T-helper 22 cell (primary cell): Measurements from ENCODE around the gene SBF2.
"Not testable (repeated sequence)": the region's sequence is repeated elsewhere in the genome, so short reads cannot be mapped to it uniquely, and the experiment has no call there.

ENCODE experiments used
- DNase-seq: peaks from one replicate; pipeline ENCODE4 v3.0.0-alpha.2; 2020; ENCODE audit warnings: low read depth

SBF2 gene

GRCh38 chr11:10298342-10298741 lies 4.3 kb upstream of the SBF2 start:
- DNase-seq, result no peak

GRCh38 chr11:10295064-10295901 lies 1.3 kb upstream of the SBF2 start:
- no peak for DNase-seq

GRCh38 chr11:10294290-10294953 lies 403 bp upstream of the SBF2 start:
- DNase-seq, result no peak

DNA sequence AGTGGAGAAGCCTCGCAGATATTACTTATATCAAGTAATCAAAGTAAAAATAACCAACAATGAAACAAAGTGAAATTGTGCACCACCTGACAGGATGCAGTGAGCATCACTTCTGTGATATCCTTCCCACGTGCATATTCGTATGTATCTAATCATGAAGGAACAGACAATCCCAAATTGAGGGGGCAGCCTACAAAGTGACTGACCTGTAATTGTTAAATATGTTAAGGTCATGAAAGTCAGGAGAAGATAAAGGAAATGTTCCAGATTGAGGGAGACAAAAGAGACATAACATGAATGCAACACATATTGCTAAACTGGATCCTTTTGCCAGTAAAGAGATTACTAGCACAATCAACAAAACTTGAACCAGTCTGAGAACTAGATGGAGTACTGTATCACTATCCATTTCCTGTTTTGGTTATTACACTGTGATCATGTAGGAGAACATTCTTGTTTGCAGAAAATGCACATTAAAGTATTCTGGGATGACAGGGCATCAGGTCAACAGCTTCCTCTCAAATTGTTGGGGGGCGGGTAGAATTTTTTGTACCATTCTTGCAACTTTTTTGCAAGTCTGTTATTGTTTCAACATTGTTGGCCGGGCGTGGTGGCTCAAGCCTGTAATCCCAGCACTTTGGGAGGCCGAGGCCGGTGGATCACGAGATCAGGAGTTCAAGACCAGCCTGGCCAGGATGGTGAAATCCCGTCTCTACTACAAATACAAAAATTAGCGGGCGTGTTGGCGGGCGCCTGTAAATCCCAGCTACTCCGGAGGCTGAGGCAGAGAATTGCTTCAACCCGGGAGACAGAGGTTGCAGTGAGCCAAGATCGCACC lies 2.0 kb downstream of the SBF2 start:
- DNase-seq, result no peak

- no peak for DNase-seq
Observed at GRCh38 chr11:10289765-10290380, 4.1 kb downstream of the SBF2 start.

DNA sequence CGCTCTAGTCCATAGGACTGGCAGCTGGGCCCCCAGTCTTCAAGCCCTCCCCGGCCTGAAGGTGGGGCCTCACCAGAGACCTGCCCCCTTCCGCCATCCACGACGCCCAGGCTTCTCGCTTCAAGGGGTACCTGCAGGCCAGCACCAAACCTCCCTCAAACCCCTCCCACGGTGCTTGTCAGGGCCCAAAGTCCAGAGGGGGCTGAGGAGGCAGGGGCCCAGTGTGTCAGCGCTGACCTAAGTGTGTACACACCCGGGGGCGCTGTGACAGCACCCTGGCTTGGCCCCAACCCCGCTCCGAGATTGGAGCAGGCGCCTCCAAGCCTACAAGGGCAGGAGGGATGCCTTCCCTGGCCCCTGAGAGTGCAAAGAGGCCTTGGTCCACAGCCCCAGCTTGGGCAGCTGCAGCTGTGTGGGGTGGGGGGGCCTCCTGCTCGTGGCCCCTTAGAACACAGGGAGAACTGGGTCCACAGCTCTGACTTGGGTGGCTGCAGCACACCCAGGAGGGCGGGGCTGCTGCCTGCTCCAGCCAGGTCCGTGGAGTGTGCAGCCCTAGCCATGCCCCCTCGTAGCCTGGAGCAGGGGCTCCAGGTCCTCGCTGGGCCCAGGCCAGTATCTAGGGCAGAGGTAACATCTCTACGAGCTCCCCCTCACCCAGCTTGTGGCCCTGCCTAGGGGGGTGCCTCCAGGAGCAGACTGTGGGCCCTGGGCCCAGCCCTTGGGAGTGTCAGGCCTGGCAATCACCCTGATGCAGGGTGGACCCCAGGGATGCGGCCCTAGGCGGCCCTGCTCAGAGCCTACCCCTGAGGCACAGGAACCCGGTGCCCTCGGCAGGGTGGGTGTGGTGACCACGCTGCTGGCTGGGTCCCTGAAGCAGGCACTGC lies 4.9 kb downstream of the SBF2 start:
- DNase-seq, result no peak

GRCh38 chr11:10287766-10288715 lies 6.0 kb downstream of the SBF2 start:
- DNase-seq, result no peak

GRCh38 chr11:10287140-10287539 lies 6.9 kb downstream of the SBF2 start:
- DNase-seq, result no peak

- DNase-seq, result no peak
Observed at GRCh38 chr11:10285148-10285802, 8.7 kb downstream of the SBF2 start.

DNA sequence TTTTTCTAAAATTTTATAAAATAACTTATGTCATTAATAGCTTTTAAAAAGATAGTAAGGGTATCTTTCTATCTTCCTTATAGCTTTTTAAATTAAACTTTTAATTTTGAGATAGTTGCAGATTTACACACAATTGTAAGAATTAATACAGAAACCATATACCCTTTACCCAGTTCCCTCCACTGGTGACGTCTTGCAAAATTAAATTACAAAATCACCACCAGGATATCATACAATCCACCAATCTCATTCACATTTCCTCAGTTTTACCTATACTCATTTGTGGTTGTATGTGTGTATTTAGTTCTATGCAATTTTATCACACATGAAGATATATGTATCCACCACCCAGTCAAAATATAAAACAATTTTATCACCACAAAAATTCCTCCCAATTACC lies 10.0 kb downstream of the SBF2 start:
- no peak for DNase-seq

DNA sequence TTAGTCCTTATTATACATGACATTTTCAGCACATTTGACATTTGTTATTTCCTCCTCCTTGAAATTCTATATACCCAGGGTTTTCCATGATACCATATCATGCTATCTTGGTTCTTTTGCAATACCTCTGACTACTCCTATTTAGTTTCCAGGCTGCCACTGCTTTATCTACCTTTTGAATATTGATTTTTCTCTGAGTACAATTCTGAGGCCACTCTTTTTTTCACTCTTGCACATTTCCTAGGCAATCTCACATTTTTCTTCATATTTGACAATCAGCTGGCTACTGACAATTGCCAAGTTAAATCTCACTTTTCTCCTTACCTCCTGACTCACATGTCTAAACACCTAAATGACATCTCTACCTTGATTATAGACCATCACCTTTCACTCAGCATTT lies 11.9 kb downstream of the SBF2 start:
- DNase-seq, result no peak

- DNase-seq, result no peak
Observed at GRCh38 chr11:10275714-10276113, 18.3 kb downstream of the SBF2 start.

GRCh38 chr11:10274726-10275125 lies 19.3 kb downstream of the SBF2 start:
- DNase-seq, result no peak

GRCh38 chr11:10273738-10274137 lies 20.3 kb downstream of the SBF2 start:
- no peak for DNase-seq

- no peak for DNase-seq
Observed at GRCh38 chr11:10272132-10272531, 21.9 kb downstream of the SBF2 start.

- DNase-seq, result no peak
Observed at GRCh38 chr11:10268746-10269488, 25.1 kb downstream of the SBF2 start.

DNA sequence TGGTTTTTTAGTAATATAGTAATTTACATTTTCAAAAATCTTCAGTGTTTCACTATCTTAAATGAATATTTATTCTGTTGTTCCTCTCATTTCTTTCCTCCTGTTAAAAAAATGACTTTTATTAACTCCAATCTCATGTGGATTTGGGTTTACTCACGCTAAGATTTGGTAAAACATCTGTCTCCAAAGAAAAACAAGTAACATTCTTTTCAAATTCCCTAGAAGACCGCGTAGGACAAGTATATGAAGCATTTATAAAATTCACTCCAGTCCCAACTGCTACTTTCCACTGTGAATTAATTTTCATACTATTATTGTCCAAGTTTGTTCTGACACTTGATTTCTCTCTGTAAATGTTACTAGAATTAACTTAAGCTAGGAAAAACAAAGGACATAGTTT lies 26.2 kb downstream of the SBF2 start:
- no peak for DNase-seq

DNA sequence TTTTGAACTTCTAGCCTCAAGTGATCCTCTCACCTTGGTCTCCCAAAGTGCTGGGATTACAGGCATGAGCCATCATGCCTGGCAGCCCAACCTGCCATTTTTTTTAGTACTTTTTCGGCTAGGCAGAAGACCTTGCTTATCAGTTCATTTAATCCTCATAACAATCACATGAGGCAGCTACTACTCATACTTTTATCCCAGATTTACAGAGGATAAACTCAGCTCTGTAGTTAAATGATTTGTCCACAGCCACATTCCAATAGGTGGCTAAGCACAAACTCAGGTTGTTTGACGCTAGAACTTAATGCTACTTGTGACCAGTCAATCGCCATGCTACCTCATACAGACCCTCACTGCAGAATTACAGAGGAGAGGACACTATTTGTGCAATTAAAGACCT lies 28.1 kb downstream of the SBF2 start:
- no peak for DNase-seq

- DNase-seq, result not testable (repeated sequence)
Observed at GRCh38 chr11:10264716-10265115, 29.3 kb downstream of the SBF2 start.
